Measurements from ENCODE around the gene ZNF280A. TPM values are rescaled to one million over a fixed set of nuclear protein-coding genes. Genes with fewer than 3 reads are reported as not detected.

ZNF280A gene
- total RNA-seq, 1 experiment from 2014 or later = not detected

DNA sequence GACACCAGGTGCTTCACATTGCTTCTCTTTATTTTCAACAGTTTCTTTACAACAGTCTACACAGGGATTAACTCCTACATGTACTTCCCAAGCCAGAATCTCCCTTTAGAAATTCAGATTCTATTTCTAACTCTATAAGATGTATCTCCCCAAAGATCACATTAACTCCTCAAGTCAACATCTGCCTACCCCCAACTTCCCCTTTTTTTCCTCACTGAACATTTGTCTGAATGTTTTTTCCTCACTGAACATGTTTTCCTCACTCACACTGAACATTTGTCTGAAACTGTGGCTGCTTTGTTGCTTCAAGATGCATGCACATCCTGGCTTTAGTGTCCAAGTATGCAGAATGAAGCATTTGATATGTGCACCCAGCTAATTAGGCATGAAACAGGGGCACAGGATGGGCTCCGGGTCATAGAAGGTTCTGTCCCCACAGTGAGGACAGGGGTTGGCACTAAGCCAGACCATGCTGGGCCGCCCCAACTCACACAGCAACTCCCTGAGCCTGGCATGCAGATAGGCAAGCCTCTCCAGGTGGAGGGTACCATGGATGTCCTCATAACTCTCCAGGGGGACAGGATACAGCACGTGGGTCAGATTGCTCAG, 27.7 kb upstream of the ZNF280A start:
- CTCF ChIA-PET = no interaction called here
- no peaks in the 10 kb centered on the region for H3K4me1 Mint-ChIP-seq (ENCODE audit: low read depth, unreplicated experiment)
- no TSS peak for BruUV-seq (replicated peaks)
- no peaks in the 10 kb centered on the region for H3K9me3 Mint-ChIP-seq (ENCODE audit: low read depth, unreplicated experiment)
- intact Hi-C loops (cut with micrococcal nuclease; ENCODE audit: unreplicated experiment) = no loop called here
- H3K27me3 Mint-ChIP-seq (ENCODE audit: unreplicated experiment) = peaks cover 65% of the 10 kb centered on the region
- H3K27ac Mint-ChIP-seq (ENCODE audit: unreplicated experiment) = no peak overlapping the region
- DNase-seq = no peak
- no peaks in the 10 kb centered on the region for H3K36me3 Mint-ChIP-seq (ENCODE audit: insufficient read depth, unreplicated experiment)
- no peak overlapping the region for H3K4me3 Mint-ChIP-seq (ENCODE audit: low read depth, unreplicated experiment)
- TF ChIP-seq, protein P1, sequence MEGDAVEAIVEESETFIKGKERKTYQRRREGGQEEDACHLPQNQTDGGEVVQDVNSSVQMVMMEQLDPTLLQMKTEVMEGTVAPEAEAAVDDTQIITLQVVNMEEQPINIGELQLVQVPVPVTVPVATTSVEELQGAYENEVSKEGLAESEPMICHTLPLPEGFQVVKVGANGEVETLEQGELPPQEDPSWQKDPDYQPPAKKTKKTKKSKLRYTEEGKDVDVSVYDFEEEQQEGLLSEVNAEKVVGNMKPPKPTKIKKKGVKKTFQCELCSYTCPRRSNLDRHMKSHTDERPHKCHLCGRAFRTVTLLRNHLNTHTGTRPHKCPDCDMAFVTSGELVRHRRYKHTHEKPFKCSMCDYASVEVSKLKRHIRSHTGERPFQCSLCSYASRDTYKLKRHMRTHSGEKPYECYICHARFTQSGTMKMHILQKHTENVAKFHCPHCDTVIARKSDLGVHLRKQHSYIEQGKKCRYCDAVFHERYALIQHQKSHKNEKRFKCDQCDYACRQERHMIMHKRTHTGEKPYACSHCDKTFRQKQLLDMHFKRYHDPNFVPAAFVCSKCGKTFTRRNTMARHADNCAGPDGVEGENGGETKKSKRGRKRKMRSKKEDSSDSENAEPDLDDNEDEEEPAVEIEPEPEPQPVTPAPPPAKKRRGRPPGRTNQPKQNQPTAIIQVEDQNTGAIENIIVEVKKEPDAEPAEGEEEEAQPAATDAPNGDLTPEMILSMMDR (IDR thresholded peaks at IDR 0.05; ENCODE audit: unreplicated experiment) = no peak

DNA sequence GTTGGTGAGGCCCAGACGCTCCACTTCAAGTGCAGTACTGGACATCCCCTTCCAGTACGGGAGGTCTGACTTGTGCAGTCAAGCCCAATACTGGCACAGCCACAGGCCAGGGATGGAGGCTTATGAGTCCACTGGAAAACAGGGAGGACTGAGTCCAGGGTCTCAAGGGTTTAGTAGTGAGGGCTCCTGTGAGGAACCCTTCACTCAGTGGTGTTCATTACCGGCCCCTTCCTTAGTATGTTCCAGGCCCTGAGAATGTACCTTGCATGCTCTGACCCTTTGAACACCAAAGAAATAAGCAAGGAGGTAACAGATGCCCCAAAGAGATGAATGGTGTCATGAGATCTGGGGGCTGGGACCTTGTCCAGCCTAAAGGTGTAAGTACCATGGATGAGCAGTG, 27.2 kb upstream of the ZNF280A start:
- CTCF ChIA-PET = no interaction called here
- no peaks in the 10 kb centered on the region for H3K9me3 Mint-ChIP-seq (ENCODE audit: low read depth, unreplicated experiment)

DNA sequence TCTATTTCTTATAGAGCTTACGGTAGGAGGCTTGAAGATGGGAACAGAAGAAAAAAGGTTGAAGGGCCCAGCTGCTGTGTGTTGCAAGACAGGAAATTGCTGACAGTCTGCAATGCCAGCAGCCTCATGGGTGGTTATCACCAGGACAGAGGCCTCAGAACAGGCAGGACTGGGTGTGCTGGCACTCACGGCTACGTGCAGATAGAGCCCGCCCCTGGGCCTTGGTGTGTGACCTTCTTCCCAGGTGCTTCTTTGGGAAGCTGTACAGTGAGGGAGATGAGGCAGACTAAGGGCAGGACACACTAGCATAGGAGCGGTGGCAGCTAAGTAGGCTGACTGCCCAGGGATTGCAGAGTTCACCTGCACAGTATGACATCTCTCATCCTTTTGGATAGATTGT, 26.4 kb upstream of the ZNF280A start:
- peaks cover 72% of the 10 kb centered on the region for H3K27me3 Mint-ChIP-seq (ENCODE audit: unreplicated experiment)
- CTCF ChIA-PET = no interaction called here
- no peaks in the 10 kb centered on the region for H3K4me1 Mint-ChIP-seq (ENCODE audit: low read depth, unreplicated experiment)
- H3K9me3 Mint-ChIP-seq (ENCODE audit: low read depth, unreplicated experiment) = no peaks in the 10 kb centered on the region
- intact Hi-C loops (cut with micrococcal nuclease; ENCODE audit: unreplicated experiment) = no loop called here
- TF ChIP-seq, protein P1 (IDR thresholded peaks at IDR 0.05; ENCODE audit: unreplicated experiment) = no peak
- no TSS peak for BruUV-seq (replicated peaks)
- DNase-seq = no peak
- H3K27ac Mint-ChIP-seq (ENCODE audit: unreplicated experiment) = no peak overlapping the region
- H3K4me3 Mint-ChIP-seq (ENCODE audit: low read depth, unreplicated experiment) = no peak overlapping the region
- H3K36me3 Mint-ChIP-seq (ENCODE audit: insufficient read depth, unreplicated experiment) = no peaks in the 10 kb centered on the region

More for the DNA sequence above, 27.2 kb upstream of the ZNF280A start:
- TF ChIP-seq, protein P1 (IDR thresholded peaks at IDR 0.05; ENCODE audit: unreplicated experiment) = no peak
- intact Hi-C loops (cut with micrococcal nuclease; ENCODE audit: unreplicated experiment) = no loop called here
- H3K27me3 Mint-ChIP-seq (ENCODE audit: unreplicated experiment) = peaks cover 65% of the 10 kb centered on the region
- H3K27ac Mint-ChIP-seq (ENCODE audit: unreplicated experiment) = no peak overlapping the region
- H3K36me3 Mint-ChIP-seq (ENCODE audit: insufficient read depth, unreplicated experiment) = no peaks in the 10 kb centered on the region
- no peak overlapping the region for H3K4me3 Mint-ChIP-seq (ENCODE audit: low read depth, unreplicated experiment)
- BruUV-seq (replicated peaks) = no TSS peak
- DNase-seq = no peak
- no peaks in the 10 kb centered on the region for H3K4me1 Mint-ChIP-seq (ENCODE audit: low read depth, unreplicated experiment)

DNA sequence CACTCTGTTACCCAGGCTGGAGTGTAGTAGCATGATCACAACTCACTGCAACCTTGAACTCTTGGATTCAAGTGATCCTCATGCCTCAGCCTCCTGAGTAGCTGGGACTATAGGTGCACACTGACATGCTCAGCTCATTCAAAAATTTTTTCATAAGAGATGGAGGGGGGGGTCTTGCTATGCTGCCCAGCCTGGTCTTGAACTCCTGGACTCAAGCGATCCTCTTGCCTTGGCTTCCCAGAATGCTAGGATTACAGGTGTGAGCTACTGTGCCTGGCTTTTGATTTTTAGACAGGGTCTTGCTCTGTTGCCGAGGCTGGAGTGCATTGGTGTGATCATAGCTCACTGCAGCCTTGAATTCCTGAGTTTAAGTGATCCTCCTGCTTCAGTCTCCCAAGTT, 25.0 kb upstream of the ZNF280A start:
- no peaks in the 10 kb centered on the region for H3K36me3 Mint-ChIP-seq (ENCODE audit: insufficient read depth, unreplicated experiment)
- H3K27ac Mint-ChIP-seq (ENCODE audit: unreplicated experiment) = no peak overlapping the region
- no peak overlapping the region for H3K4me3 Mint-ChIP-seq (ENCODE audit: low read depth, unreplicated experiment)
- peaks cover 67% of the 10 kb centered on the region for H3K27me3 Mint-ChIP-seq (ENCODE audit: unreplicated experiment)
- no peaks in the 10 kb centered on the region for H3K9me3 Mint-ChIP-seq (ENCODE audit: low read depth, unreplicated experiment)
- H3K4me1 Mint-ChIP-seq (ENCODE audit: low read depth, unreplicated experiment) = no peaks in the 10 kb centered on the region
- no TSS peak for BruUV-seq (replicated peaks)
- TF ChIP-seq, protein P1 (IDR thresholded peaks at IDR 0.05; ENCODE audit: unreplicated experiment) = no peak
- DNase-seq = no peak
- intact Hi-C loops (cut with micrococcal nuclease; ENCODE audit: unreplicated experiment) = no loop called here
- CTCF ChIA-PET = interaction anchor here (1.0 kb wide), 1 partner anchor 9 kb away, joined by 5 read pairs; no protein-coding TSS in a partner anchor

All from Calu3 (cell line).